ENCODE results near the gene GRIK5.

The GRIK5 gene

DNA sequence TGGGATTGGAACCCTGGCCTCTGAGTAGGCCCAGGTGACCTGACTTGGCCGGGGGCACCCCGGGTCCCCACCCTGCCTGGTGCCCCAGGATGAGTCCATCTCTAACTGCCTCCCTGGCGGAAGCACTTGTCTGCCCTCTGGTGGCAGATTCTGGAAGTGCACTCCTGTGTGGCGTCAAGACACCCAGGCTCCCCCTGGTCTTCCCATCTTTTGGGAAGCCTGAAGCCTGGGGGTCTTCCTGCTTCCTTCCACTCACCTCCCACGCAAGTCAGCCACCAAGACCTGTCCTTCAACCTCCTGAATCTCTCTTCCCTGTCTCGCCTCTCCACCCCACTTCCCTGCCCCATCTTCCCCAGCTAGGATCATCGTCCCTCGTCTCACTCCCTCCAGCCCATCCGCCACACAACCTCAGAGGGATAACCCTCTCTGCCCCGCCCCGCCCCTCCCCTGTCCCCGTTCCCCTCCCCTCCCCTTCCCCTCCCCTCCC, 118.3 kb downstream of the GRIK5 start:
- H3K27ac ChIP-seq (ENCODE audit: low read depth, low read length): no peak overlapping the region
- no peaks in the 10 kb centered on the region for H3K27me3 ChIP-seq (ENCODE audit: control insufficient read depth in 1 of 2, insufficient read depth in 2 of 2, low read length in 2 of 2)
- no peak overlapping the region for H3K4me3 ChIP-seq (ENCODE audit: low read depth in 1 of 2, low read length in 2 of 2)
- no peaks in the 10 kb centered on the region for H3K9me3 ChIP-seq (ENCODE audit: low read length)
- H3K9ac ChIP-seq (ENCODE audit: low read length): no peak overlapping the region
- no peaks in the 10 kb centered on the region for H3K4me1 ChIP-seq (ENCODE audit: insufficient read depth, low read length)
- peaks cover 5% of the 10 kb centered on the region for H3K36me3 ChIP-seq (ENCODE audit: insufficient read depth, low read length)
